K562 (cell line): ENCODE data around the gene HEMGN. TPM values are rescaled to one million over a fixed set of nuclear protein-coding genes. Genes with fewer than 3 reads are reported as not detected.

Experiments
- CBX8 ChIP-seq: fragments of 200-600 bp; sonication (generic); IDR thresholded peaks from 2 replicates; pipeline ENCODE4 v1.6.1; 2012; ENCODE audit warnings: borderline replicate concordance, mixed run types, low read depth, mild to moderate bottlenecking, moderate library complexity, mixed read lengths, low read length, control low read depth, inconsistent platforms; ENCODE audit not compliant: poor library complexity, severe bottlenecking; ENCODE audit errors: extremely low read depth
- DMBX1 ChIP-seq: fragments of 250-450 bp; sonication (Bioruptor Pico); IDR thresholded peaks from 2 replicates; pipeline ENCODE4 v1.8.0; 2022; ENCODE audit warnings: inconsistent platforms, mild to moderate bottlenecking, moderate library complexity, borderline replicate concordance
- E2F5 ChIP-seq: sonication (generic); formaldehyde crosslinking; IDR thresholded peaks from 2 replicates; pipeline ENCODE4 v1.8.0; 2022; ENCODE audit warnings: mild to moderate bottlenecking, missing genetic modification reagents
- EHMT2 ChIP-seq: fragments of 450-650 bp; IDR thresholded peaks from 2 replicates; pipeline ENCODE4 v1.6.1; 2018; ENCODE audit warnings: antibody characterized with exemption
- EWSR1 ChIP-seq: fragments of 450-650 bp; IDR thresholded peaks from 2 replicates; pipeline ENCODE4 v1.6.1; 2018; ENCODE audit warnings: borderline replicate concordance, mild to moderate bottlenecking, low read depth, moderate library complexity; ENCODE audit not compliant: partially characterized antibody
- GTF2A2 ChIP-seq: IDR thresholded peaks from 2 replicates; pipeline ENCODE4 v1.6.1; 2016; ENCODE audit warnings: mild to moderate bottlenecking, missing genetic modification characterization, missing compliant biosample characterization
- HEY1 ChIP-seq: fragments of 250-450 bp; sonication (Bioruptor Pico); IDR thresholded peaks from 2 replicates; pipeline ENCODE4 v1.5.0; 2020; ENCODE audit warnings: mild to moderate bottlenecking, moderate library complexity, borderline replicate concordance
- HLTF ChIP-seq: fragments of 450-650 bp; IDR thresholded peaks from 2 replicates; pipeline ENCODE4 v1.6.1; 2016
- ILF3 ChIP-seq: fragments of 450-650 bp; IDR thresholded peaks from 2 replicates; pipeline ENCODE4 v1.6.1; 2018; ENCODE audit warnings: antibody characterized with exemption, mild to moderate bottlenecking, moderate library complexity, borderline replicate concordance
- MAFG ChIP-seq: fragments of 450-650 bp; conservative IDR thresholded peaks from 2 replicates; pipeline ENCODE4 v1.6.1; 2016; ENCODE audit warnings: missing genetic modification characterization, missing compliant biosample characterization
- MAFK ChIP-seq: IDR thresholded peaks from 2 replicates; pipeline ENCODE4 v1.6.1; 2011; ENCODE audit warnings: low read length, improper control_type of control experiment
- MIER1 ChIP-seq: fragments of 450-650 bp; IDR thresholded peaks from 2 replicates; pipeline ENCODE4 v1.6.1; 2016; ENCODE audit warnings: antibody characterized with exemption, mild to moderate bottlenecking, low read depth
- PATZ1 ChIP-seq: fragments of 250-450 bp; sonication (Bioruptor Pico); IDR thresholded peaks from 2 replicates; pipeline ENCODE4 v1.5.0; 2020; ENCODE audit warnings: mild to moderate bottlenecking, borderline replicate concordance
- PRMT5 ChIP-seq: sonication (generic); formaldehyde crosslinking; IDR thresholded peaks from 2 replicates; pipeline ENCODE4 v1.5.0; 2020; ENCODE audit warnings: missing genetic modification reagents
- PTBP1 ChIP-seq: fragments of 200-400 bp; formaldehyde crosslinking; IDR thresholded peaks from 2 replicates; pipeline ENCODE4 v1.6.1; 2017; ENCODE audit warnings: low read depth, low read length
- RBM17 ChIP-seq: fragments of 200-400 bp; formaldehyde crosslinking; IDR thresholded peaks from 2 replicates; pipeline ENCODE4 v1.6.1; 2017; ENCODE audit warnings: low read depth, mild to moderate bottlenecking, low read length, borderline replicate concordance
- RBM34 ChIP-seq: fragments of 200-400 bp; formaldehyde crosslinking; IDR thresholded peaks from 2 replicates; pipeline ENCODE4 v1.6.1; 2018; ENCODE audit warnings: low read length, borderline replicate concordance; ENCODE audit not compliant: insufficient read depth
- SOX6 ChIP-seq: fragments of 450-650 bp; IDR thresholded peaks from 2 replicates; pipeline ENCODE4 v1.6.1; 2014; ENCODE audit warnings: mild to moderate bottlenecking
- SPI1 ChIP-seq: IDR thresholded peaks from 2 replicates; pipeline ENCODE4 v1.6.1; 2011; ENCODE audit warnings: low read depth, low read length, control low read depth, borderline replicate concordance
- TAF1 ChIP-seq: IDR thresholded peaks from 2 replicates; pipeline ENCODE4 v1.6.1; 2011; ENCODE audit warnings: mild to moderate bottlenecking, low read length, moderate library complexity; ENCODE audit not compliant: insufficient read depth, control insufficient read depth, severe bottlenecking; ENCODE audit errors: extremely low read depth
- TSC22D4 ChIP-seq: fragments of 450-650 bp; IDR thresholded peaks from 2 replicates; pipeline ENCODE4 v1.6.1; 2016; ENCODE audit warnings: missing genetic modification characterization, missing biosample characterization, control low read depth
- ZBTB34 ChIP-seq: fragments of 250-450 bp; sonication (Bioruptor Pico); IDR thresholded peaks from 2 replicates; pipeline ENCODE4 v1.8.0; 2021; ENCODE audit warnings: mild to moderate bottlenecking, moderate library complexity
- ZFP30 ChIP-seq: fragments of 250-450 bp; sonication (Bioruptor Pico); IDR thresholded peaks from 2 replicates; pipeline ENCODE4 v1.8.0; 2022; ENCODE audit warnings: moderate library complexity, mild to moderate bottlenecking, inconsistent platforms, borderline replicate concordance
- ZNF134 ChIP-seq: fragments of 250-450 bp; sonication (Bioruptor Pico); conservative IDR thresholded peaks from 2 replicates; pipeline ENCODE4 v1.4.0; 2020
- ZNF253 ChIP-seq: fragments of 250-450 bp; sonication (Bioruptor Pico); conservative IDR thresholded peaks from 2 replicates; pipeline ENCODE4 v1.6.1; 2021; ENCODE audit warnings: mild to moderate bottlenecking
- ZNF354B ChIP-seq: fragments of 250-450 bp; sonication (Bioruptor Pico); IDR thresholded peaks from 2 replicates; pipeline ENCODE4 v1.4.0; 2020
- polyA plus RNA-seq, 8 experiments: library from polyadenylated mRNA; depleted of rRNA in 4 of 8; stranded (reverse) in 5 of 8; unstranded in 3 of 8; fragments of >200 nt; fragmentation: Nextera tagmentation in 2 of 8; fragmentation: Illumina TruSeq in 1 of 8; extraction: Ambion mirVana in 2 of 8; extraction: Trizol in 1 of 8; gene quantifications; 2 replicates each; pipeline versions ENCODE4 v1.2.1 to v1.2.3, GENCODE V29; 2011 to 2014; ENCODE audit warnings: inconsistent platforms in 1 of 8, missing spikeins in 1 of 8
- total RNA-seq, 7 experiments: library from RNA; depleted of rRNA in 6 of 7; stranded (reverse); fragments of >200 nt in 6 of 7; fragmentation: Illumina TruSeq in 2 of 7; extraction: Trizol in 2 of 7; gene quantifications; 2 replicates each; pipeline versions ENCODE4 v1.2.1 to v1.2.3, GENCODE V29; 2011 to 2021; ENCODE audit warnings: low replicate concordance in 1 of 7

The HEMGN gene
- total and polyA plus RNA-seq, 9 of the 15 experiments (the other 6 are each of a cell fraction or from before 2014, with no cell fraction given) = 56.3 to 258 (median 137) TPM

- TF ChIP-seq PATZ1 (CRISPR knock-in tag) = no peak
- no peak for TF ChIP-seq TSC22D4 (tag)
- no peak for TF ChIP-seq ZFP30 (CRISPR knock-in tag)
- TF ChIP-seq RBM34 = no peak
- no peak for TF ChIP-seq MIER1
- no peak for TF ChIP-seq TAF1
- no peak for TF ChIP-seq EWSR1
- TF ChIP-seq EHMT2 = no peak
- no peak for TF ChIP-seq ZNF253 (CRISPR knock-in tag)
- no peak for TF ChIP-seq PRMT5 (CRISPR knock-in tag)
- no peak for TF ChIP-seq HLTF
- TF ChIP-seq CBX8 = no peak
- TF ChIP-seq HEY1 (CRISPR knock-in tag) = no peak
- no peak for TF ChIP-seq GTF2A2 (tag)
- TF ChIP-seq PTBP1 = no peak
- no peak for TF ChIP-seq SOX6
- no peak for TF ChIP-seq ZBTB34 (CRISPR knock-in tag)
- TF ChIP-seq MAFG (tag) = 0 out of 2 replicates have a peak, but pooled peaks have one; percentile 21
- TF ChIP-seq MAFK = no peak
- TF ChIP-seq ZNF354B (CRISPR knock-in tag) = no peak
- no peak for TF ChIP-seq ZNF134 (CRISPR knock-in tag)
- TF ChIP-seq SPI1 = peak; percentile 46; the same call in 1 of the 2 replicates
- TF ChIP-seq RBM17 = no peak
- TF ChIP-seq E2F5 = no peak
- TF ChIP-seq ILF3 = no peak
- 0 out of 2 replicates have a peak, but pooled peaks have one; percentile 34 for TF ChIP-seq DMBX1
Observed at GRCh38 chr9:97934321-97935115, 3.5 kb downstream of the HEMGN start (continued).
